ENCODE measurements around the gene WFDC6. TPM values are rescaled to one million over a fixed set of nuclear protein-coding genes. Genes with fewer than 3 reads are reported as not detected.

WFDC6 gene
- total RNA-seq, 1 experiment from 2014 or later, result not detected

Small RNA genes within 50 kb of the gene (small RNA-seq; reads per million reads assigned to genes)
- gene AL031663.1, result not detected
- gene HSPD1P21, result not detected
- not detected for gene RNA5SP485

Other genes starting within 250 kb of the WFDC6 start
- not detected in 2 replicates for gene RBPJL, start 232.6 kb downstream of the WFDC6 start, total RNA-seq (2014; rRNA removed; shearing (Covaris generic))
- 0.10 TPM in 1 of 2 replicates, not detected in the other for gene MATN4, start 231.2 kb downstream of the WFDC6 start, total RNA-seq (2014; rRNA removed; shearing (Covaris generic))
- 47.8 and 53.4 TPM in 2 replicates for gene SDC4, start 191.1 kb downstream of the WFDC6 start, total RNA-seq (2014; rRNA removed; shearing (Covaris generic))
- 16.2 and 28.9 TPM in 2 replicates for gene SYS1, start 176.3 kb downstream of the WFDC6 start, total RNA-seq (2014; rRNA removed; shearing (Covaris generic))
- not detected in 2 replicates for gene TP53TG5, start 161.2 kb downstream of the WFDC6 start, total RNA-seq (2014; rRNA removed; shearing (Covaris generic))
- 10.1 and 16.8 TPM in 2 replicates for gene DBNDD2, start 131.2 kb downstream of the WFDC6 start, total RNA-seq (2014; rRNA removed; shearing (Covaris generic))
- gene PIGT, start 123.3 kb downstream of the WFDC6 start, total RNA-seq (2014; rRNA removed; shearing (Covaris generic)), result 88.5 and 139 TPM in 2 replicates
- not detected in 2 replicates for gene WFDC2, start 69.7 kb downstream of the WFDC6 start, total RNA-seq (2014; rRNA removed; shearing (Covaris generic))
- gene SPINT3, start 23.9 kb downstream of the WFDC6 start, total RNA-seq (2014; rRNA removed; shearing (Covaris generic)), result not detected in 2 replicates
- gene EPPIN, start 7.9 kb upstream of the WFDC6 start, total RNA-seq (2014; rRNA removed; shearing (Covaris generic)), result not detected in 2 replicates
- gene WFDC8, start 39.8 kb upstream of the WFDC6 start, total RNA-seq (2014; rRNA removed; shearing (Covaris generic)), result not detected in 2 replicates
- gene WFDC10A, start 90.3 kb upstream of the WFDC6 start, total RNA-seq (2014; rRNA removed; shearing (Covaris generic)), result not detected in 2 replicates
- gene WFDC9, start 91.8 kb upstream of the WFDC6 start, total RNA-seq (2014; rRNA removed; shearing (Covaris generic)), result not detected in 2 replicates
- gene WFDC11, start 130.8 kb upstream of the WFDC6 start, total RNA-seq (2014; rRNA removed; shearing (Covaris generic)), result not detected in 2 replicates
- not detected in 2 replicates for gene WFDC13, start 162.6 kb upstream of the WFDC6 start, total RNA-seq (2014; rRNA removed; shearing (Covaris generic))
- gene WFDC10B, start 165.5 kb upstream of the WFDC6 start, total RNA-seq (2014; rRNA removed; shearing (Covaris generic)), result 0.39 and 0.77 TPM in 2 replicates
- not detected in 2 replicates for gene SPINT4, start 182.9 kb upstream of the WFDC6 start, total RNA-seq (2014; rRNA removed; shearing (Covaris generic))